ENCODE data around the gene MAPRE2.

GRCh38 chr18:35097763-35098162 lies 56.5 kb downstream of the MAPRE2 start:
- TF ChIP-seq EZH2 (IDR thresholded peaks at IDR 0.05) (no peak), POLR2AphosphoS5 (IDR thresholded peaks at IDR 0.05; ENCODE audit: borderline replicate concordance, low read depth, low read length) (no peak), FOXP2 (optimal IDR thresholded peaks at IDR 0.05; ENCODE audit: control extremely low read depth, extremely low read length, insufficient read depth) (no peak)
